ENCODE results near the gene PRKD1.

Gene PRKD1

DNA sequence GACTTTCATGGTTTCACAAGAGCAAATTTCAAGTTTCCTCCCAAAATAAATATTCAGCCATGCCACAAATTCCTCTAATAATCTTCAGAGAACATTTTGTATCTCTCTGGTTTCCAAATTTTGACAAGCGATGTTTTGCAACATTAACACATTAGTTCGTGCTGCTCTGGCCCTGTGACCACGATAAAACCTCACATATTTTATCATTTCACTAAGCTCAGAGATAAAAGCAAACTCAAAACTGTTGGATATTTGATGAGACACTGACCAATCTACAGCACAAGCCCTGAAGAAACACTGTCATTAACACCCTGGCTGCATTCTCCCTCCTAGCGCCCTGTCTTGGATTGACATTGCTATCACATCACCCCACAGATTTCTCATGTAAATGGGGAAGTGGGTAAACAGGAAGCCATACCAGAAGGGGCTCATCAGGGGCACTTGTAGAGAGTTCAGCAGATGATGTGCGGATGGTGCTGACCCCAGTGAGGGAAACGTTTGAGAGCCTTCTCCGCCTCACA lies 264.3 kb downstream of the PRKD1 start:
- Mint-ChIP-seq H3K4me3 (no peak overlapping the region), H3K9me3 (peaks cover 45% of the 10 kb centered on the region), H3K4me1 (ENCODE audit: low read depth) (no peaks in the 10 kb centered on the region), H3K27me3 (ENCODE audit: low read depth) (no peaks in the 10 kb centered on the region), H3K27ac (no peak overlapping the region), H3K36me3 (ENCODE audit: low read depth) (no peaks in the 10 kb centered on the region)
- no peak for DNase-seq (ENCODE audit: low spot score)

DNA sequence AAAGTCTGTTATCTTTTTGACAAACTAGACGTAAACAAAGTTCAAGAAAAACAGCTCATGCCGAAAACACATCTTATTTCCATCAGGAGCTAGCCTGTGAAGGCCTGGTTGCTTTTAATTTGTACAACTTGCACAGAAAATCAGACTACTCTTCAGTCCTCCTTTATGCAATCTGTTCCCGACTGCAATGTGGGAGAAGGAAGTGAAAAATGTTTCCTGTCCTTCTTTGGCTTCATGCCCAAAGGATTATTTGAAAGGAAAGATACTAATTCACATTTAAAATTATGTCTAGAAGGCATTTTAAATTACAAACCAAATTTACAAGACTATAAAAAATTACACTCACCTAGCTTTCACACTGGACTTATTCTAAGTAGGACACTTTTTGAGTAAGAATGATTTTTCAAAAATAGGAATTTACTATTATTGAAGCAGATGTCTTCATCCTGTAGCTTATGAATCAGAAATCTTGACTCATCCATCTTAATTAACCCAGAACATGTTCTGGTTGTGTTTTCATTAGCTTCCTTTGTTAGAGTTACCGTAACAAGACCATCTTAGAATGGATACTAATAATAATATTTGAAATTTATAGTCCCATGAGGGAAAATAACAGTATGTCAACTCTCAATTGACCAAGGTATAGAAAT lies 272.6 kb downstream of the PRKD1 start:
- Mint-ChIP-seq H3K4me3 (no peak overlapping the region), H3K27ac (no peak overlapping the region), H3K27me3 (ENCODE audit: low read depth) (no peaks in the 10 kb centered on the region), H3K4me1 (ENCODE audit: low read depth) (no peaks in the 10 kb centered on the region), H3K9me3 (peaks cover 29% of the 10 kb centered on the region), H3K36me3 (ENCODE audit: low read depth) (no peaks in the 10 kb centered on the region)
- no peak for DNase-seq (ENCODE audit: low spot score)

DNA sequence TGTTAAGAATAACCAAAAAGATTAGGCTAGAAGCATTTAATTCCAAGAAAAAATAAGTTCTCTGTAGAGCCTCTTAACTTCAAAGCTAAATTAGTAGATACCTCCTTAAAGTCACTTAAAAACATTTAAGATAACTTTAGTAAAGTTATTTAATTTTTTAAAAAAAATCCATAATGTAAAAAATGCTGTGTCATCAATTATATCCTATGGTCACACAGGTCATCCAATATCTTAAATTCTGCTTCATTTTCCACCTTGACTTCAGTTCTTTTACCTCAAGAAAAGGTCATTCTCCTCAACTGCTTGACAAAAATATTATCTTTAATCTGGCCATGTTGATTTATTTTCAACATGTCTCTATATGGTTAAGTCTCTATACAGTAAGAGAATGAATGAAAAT lies 274.3 kb downstream of the PRKD1 start:
- Mint-ChIP-seq H3K27me3 (ENCODE audit: low read depth) (no peaks in the 10 kb centered on the region), H3K27ac (no peak overlapping the region), H3K36me3 (ENCODE audit: low read depth) (no peaks in the 10 kb centered on the region), H3K9me3 (peaks cover 29% of the 10 kb centered on the region), H3K4me1 (ENCODE audit: low read depth) (no peaks in the 10 kb centered on the region), H3K4me3 (no peak overlapping the region)
- no peak for DNase-seq (ENCODE audit: low spot score)

DNA sequence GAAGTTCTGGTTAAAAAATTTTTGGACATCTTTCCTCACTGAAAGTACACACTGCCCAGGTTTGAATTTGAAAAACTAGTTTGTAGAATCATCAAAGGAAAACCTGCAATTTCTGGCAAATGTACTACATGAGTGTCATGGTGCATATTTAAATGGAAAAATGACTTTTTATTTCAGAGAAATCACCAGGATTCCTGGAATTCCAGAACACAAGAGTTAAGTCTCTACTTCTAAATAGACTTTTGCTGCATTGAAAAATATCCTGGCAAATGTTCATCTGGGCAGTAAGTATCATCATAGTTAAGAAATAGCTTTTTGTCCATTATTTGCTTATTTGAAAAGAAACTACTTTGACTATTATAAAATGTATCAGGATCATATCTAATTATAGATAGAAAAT lies 275.1 kb downstream of the PRKD1 start:
- no peak overlapping the region for H3K27ac Mint-ChIP-seq
- H3K9me3 Mint-ChIP-seq: peaks cover 28% of the 10 kb centered on the region
- no peak overlapping the region for H3K4me3 Mint-ChIP-seq
- no peaks in the 10 kb centered on the region for H3K36me3 Mint-ChIP-seq (ENCODE audit: low read depth)
- no peaks in the 10 kb centered on the region for H3K27me3 Mint-ChIP-seq (ENCODE audit: low read depth)
- DNase-seq (ENCODE audit: low spot score): no peak
- H3K4me1 Mint-ChIP-seq (ENCODE audit: low read depth): no peaks in the 10 kb centered on the region

DNA sequence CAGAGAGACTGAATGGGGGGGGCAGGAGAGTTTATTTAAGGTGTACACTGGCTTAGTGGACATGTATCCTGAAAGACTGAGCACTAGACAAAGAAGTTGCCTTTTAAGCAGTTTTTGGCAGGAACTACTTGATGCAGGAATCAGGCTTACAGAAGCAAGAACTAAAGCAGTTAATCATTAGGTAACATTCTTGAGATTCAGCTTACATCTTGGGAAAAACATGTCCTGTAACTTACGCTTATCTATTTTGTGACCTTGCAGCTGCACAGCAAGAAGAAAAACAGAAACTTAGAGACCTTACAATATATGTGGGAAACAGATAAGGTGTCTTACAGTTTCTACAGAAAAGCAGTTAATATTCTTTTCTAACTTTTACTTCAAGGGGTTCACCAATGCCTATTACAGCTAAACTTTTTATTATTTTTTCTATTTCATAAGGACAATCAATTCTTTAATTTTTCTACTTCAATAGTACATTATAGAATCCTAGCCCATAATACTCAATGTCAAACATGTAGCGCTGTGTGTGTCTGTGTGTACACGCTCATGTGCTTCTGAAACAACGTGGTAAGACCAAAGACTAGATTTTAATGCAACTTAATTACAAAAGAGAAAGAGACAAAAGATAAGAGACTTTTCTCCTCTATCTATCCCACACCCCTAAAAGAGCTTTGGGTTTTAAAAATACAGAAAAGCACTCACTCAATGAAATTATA lies 276.9 kb downstream of the PRKD1 start:
- Mint-ChIP-seq H3K27ac (no peak overlapping the region), H3K36me3 (ENCODE audit: low read depth) (no peaks in the 10 kb centered on the region), H3K9me3 (peaks cover 44% of the 10 kb centered on the region), H3K27me3 (ENCODE audit: low read depth) (no peaks in the 10 kb centered on the region), H3K4me1 (ENCODE audit: low read depth) (no peaks in the 10 kb centered on the region), H3K4me3 (no peak overlapping the region)
- DNase-seq (ENCODE audit: low spot score): no peak

DNA sequence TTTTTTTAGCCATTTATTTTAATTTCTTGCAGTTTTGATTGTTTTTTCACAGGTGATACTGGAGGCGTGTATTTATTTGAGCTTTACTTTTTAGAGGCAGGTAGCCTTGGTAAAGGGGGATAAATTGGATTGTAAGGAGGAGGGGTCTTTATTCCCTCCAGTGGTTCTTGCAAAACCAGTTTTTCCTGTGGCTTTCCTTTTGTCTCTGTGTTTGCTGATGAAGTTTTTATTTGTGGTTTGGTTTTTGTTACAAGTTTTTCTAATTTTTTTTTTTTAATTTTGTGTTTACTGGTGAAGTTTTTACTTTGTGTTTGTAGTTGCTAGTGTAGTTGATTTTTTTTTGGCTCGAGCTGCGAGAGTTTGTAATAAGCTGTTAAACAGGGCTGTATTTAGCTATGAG lies 278.5 kb downstream of the PRKD1 start:
- Mint-ChIP-seq H3K4me1 (ENCODE audit: low read depth) (no peaks in the 10 kb centered on the region), H3K36me3 (ENCODE audit: low read depth) (no peaks in the 10 kb centered on the region), H3K9me3 (peaks cover 50% of the 10 kb centered on the region), H3K27me3 (ENCODE audit: low read depth) (no peaks in the 10 kb centered on the region), H3K4me3 (no peak overlapping the region), H3K27ac (no peak overlapping the region)
- no peak for DNase-seq (ENCODE audit: low spot score)

DNA sequence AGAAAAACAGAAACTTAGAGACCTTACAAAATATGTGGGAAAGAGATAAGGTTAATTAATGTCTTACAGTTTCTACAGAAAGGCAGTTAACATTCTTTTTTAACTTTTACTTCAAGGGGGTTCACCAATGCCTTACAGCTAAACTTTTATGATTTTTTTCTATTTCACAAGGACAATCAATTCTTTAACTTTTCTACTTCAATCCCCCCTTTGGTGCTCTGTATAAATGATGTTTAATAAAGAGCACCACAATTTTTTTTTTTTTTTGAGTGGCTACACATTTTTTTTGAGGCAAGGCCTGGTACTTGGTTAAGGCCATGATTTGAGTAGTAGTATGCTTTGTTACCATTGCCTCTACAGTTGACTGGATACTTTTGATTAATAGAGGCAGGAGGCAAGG lies 279.6 kb downstream of the PRKD1 start:
- Mint-ChIP-seq H3K36me3 (ENCODE audit: low read depth) (no peaks in the 10 kb centered on the region), H3K27me3 (ENCODE audit: low read depth) (no peaks in the 10 kb centered on the region), H3K9me3 (peaks cover 57% of the 10 kb centered on the region), H3K4me3 (no peak overlapping the region), H3K27ac (no peak overlapping the region), H3K4me1 (ENCODE audit: low read depth) (no peaks in the 10 kb centered on the region)
- no peak for DNase-seq (ENCODE audit: low spot score)

DNA sequence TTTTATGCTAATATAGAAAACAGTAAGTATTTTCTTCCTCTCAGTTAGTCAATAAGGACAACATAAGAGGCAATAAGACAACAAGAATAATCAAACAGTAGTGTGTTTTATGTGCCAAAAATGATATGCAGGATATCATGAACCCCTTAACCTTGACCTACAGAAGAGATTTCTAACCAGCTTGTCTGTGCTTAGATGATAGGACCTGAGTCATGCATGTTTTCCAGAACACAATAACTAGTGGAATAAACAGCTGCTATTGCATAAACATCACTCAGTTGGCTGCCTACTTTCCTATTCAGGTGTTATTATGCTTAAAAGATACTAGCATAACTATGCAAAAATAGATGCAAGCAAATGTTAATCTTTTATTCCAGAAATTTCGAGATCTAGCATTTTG lies 282.5 kb downstream of the PRKD1 start:
- DNase-seq (ENCODE audit: low spot score): no peak
- Mint-ChIP-seq H3K4me3 (no peak overlapping the region), H3K27ac (no peak overlapping the region), H3K27me3 (ENCODE audit: low read depth) (no peaks in the 10 kb centered on the region), H3K4me1 (ENCODE audit: low read depth) (no peaks in the 10 kb centered on the region), H3K36me3 (ENCODE audit: low read depth) (no peaks in the 10 kb centered on the region), H3K9me3 (peaks cover 50% of the 10 kb centered on the region)

DNA sequence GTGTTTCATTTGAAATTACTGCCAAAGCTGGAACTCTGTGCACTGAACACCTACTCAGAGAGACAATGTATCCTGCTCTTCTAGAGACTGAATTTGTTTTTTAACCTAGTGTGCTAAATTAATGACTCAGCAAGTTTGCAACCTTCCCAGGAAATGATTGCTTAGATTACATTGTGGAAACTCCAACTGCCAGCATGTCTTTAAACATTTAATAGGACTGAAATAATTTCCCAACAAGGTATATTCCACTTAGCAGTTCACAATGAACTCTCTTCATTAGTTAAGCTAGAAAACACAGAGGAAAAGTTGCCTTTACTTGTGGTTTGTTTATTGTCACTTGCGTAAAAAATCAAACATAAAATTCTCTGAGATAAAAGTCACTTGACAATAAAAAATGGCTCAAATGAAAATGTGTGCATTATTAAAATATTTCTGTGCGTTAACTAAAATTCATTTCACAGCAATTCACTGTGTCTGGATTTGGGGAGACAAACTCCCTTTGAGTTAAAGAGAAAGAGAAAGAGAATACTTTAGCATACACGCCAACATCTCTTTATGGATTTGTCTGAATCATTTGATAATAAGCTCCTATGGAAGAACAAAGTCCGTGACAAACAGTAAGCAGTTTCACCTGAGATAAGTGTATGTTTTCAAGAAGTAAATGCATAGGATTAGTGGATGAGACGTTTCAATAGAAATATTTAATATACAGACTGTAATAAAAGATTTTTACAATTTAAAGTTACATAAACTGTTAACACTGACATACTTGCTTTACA lies 284.0 kb downstream of the PRKD1 start:
- DNase-seq (ENCODE audit: low spot score): no peak
- no peaks in the 10 kb centered on the region for H3K36me3 Mint-ChIP-seq (ENCODE audit: low read depth)
- H3K9me3 Mint-ChIP-seq: peaks cover 40% of the 10 kb centered on the region
- no peak overlapping the region for H3K4me3 Mint-ChIP-seq
- H3K27me3 Mint-ChIP-seq (ENCODE audit: low read depth): no peaks in the 10 kb centered on the region
- H3K4me1 Mint-ChIP-seq (ENCODE audit: low read depth): no peaks in the 10 kb centered on the region
- no peak overlapping the region for H3K27ac Mint-ChIP-seq

DNA sequence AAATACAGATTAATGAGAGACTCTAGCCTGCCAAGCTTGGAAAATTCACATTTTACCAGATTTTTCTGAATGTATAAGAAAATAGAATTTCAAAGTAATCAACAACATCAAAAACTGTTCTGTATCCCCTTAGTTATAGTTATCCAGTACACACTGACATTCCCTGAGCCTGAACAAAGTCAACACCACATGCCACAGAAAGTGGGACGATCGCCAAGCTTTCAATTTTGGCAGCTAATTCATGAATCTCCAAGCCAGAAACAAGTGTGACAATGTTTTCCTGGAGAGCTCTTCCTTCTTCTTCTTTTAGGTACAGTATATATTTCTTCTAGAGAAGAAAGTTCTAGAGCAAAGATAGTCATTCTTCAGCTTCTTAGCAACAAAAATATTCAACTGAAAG lies 290.2 kb downstream of the PRKD1 start:
- no peaks in the 10 kb centered on the region for H3K27me3 Mint-ChIP-seq (ENCODE audit: low read depth)
- no peak overlapping the region for H3K27ac Mint-ChIP-seq
- H3K4me3 Mint-ChIP-seq: no peak overlapping the region
- H3K36me3 Mint-ChIP-seq (ENCODE audit: low read depth): no peaks in the 10 kb centered on the region
- H3K9me3 Mint-ChIP-seq: peaks cover 44% of the 10 kb centered on the region
- no peaks in the 10 kb centered on the region for H3K4me1 Mint-ChIP-seq (ENCODE audit: low read depth)
- no peak for DNase-seq (ENCODE audit: low spot score)

DNA sequence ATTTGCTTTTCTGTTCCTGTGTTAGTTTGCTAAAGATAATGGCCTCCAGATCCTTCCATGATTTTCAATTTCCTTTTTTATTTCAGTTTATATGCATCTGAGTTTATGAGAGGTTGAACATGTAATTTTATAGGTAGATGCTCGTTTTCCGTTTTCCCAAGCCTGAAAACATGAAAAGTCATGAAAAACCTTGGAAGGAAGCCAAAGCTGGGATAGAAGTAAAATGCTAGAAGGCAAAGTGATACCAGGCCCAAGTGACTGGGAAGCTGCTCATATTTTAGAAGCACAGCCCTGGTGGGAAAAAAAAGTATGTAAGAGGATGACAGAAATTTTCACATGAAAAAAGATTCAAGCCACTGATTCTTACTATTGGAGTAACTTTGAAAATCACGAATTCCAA lies 290.8 kb downstream of the PRKD1 start:
- DNase-seq (ENCODE audit: low spot score): no peak
- Mint-ChIP-seq H3K9me3 (peaks cover 45% of the 10 kb centered on the region), H3K4me1 (ENCODE audit: low read depth) (no peaks in the 10 kb centered on the region), H3K27me3 (ENCODE audit: low read depth) (no peaks in the 10 kb centered on the region), H3K4me3 (no peak overlapping the region), H3K36me3 (ENCODE audit: low read depth) (no peaks in the 10 kb centered on the region), H3K27ac (no peak overlapping the region)

DNA sequence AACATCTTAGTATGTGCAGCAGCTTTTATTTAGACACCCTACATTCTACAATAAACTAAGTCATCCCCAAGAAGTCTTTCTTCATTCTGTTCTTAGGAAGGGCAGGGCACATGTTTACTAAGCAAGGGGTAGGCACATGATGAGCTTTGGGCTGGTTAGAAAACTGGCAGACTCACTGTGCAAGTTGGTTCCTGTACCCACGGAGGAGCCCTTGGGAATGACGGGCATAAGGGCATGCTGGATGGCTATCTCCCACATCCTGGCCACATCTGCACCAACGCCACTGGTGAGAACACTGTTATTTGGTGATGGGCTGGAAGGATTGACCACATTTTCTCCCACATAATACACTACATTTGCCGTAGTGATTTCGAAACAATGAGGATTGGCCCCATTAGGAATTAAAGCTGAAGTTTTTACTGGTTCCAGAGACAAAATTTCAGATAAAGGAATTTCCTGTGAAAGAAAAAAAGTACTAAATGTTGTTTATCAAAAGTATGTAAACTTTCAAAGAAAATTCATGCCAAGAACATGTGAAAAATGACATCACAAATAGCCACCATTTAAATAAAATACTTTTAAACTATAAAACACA lies 297.0 kb downstream of the PRKD1 start:
- no peaks in the 10 kb centered on the region for H3K36me3 Mint-ChIP-seq (ENCODE audit: low read depth)
- no peak overlapping the region for H3K4me3 Mint-ChIP-seq
- H3K4me1 Mint-ChIP-seq (ENCODE audit: low read depth): no peaks in the 10 kb centered on the region
- H3K27ac Mint-ChIP-seq: no peak overlapping the region
- H3K9me3 Mint-ChIP-seq: peaks cover 32% of the 10 kb centered on the region
- H3K27me3 Mint-ChIP-seq (ENCODE audit: low read depth): no peaks in the 10 kb centered on the region
- no peak for DNase-seq (ENCODE audit: low spot score)

DNA sequence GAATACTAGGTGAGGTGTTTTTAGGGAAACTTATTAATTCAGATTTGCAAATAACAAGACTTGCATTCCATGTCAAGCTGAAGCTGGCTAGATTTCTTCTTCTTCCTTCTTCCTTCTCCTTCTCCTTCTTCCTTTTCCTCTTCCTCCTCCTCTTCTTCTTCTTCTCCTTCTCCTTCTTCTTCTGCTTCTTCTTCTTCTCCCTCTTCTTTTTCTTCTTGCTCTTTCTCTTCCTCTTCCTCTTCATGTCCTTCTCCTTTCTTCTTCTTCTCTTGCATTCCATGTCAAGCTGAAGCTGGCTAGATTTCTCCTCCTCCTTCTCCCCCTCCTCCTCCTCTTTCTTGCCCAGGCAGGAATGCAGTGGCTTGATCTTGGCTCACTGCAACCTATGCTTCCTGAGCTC lies 297.8 kb downstream of the PRKD1 start:
- Mint-ChIP-seq H3K4me1 (ENCODE audit: low read depth) (no peaks in the 10 kb centered on the region), H3K36me3 (ENCODE audit: low read depth) (no peaks in the 10 kb centered on the region), H3K27me3 (ENCODE audit: low read depth) (no peaks in the 10 kb centered on the region), H3K4me3 (no peak overlapping the region), H3K9me3 (peaks cover 32% of the 10 kb centered on the region), H3K27ac (peak overlapping the region; percentile 57)
- no peak for DNase-seq (ENCODE audit: low spot score)

DNA sequence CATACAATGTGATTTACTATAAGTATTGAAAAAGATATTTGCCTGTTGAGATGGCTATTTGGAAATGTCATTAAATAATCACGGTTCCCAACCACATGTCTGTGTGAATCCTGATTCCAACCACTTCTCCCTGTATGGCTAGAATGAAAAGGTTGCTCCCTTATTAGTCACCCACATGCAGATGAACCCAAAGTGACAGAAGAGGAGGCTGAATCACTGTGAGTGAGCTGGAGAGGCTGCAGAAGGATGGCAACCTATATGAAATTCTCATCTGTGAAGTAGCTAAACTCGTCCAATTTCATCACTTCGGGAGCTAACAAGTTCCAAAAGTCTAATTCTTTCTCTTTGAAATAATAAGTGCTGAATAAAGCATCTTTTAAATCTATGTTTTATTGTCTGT lies 300.5 kb downstream of the PRKD1 start:
- Mint-ChIP-seq H3K4me3 (no peak overlapping the region), H3K27me3 (ENCODE audit: low read depth) (no peaks in the 10 kb centered on the region), H3K27ac (no peak overlapping the region), H3K9me3 (peaks cover 22% of the 10 kb centered on the region), H3K4me1 (ENCODE audit: low read depth) (no peaks in the 10 kb centered on the region), H3K36me3 (ENCODE audit: low read depth) (no peaks in the 10 kb centered on the region)
- no peak for DNase-seq (ENCODE audit: low spot score)
